Measurements from ENCODE around the gene WDR49.

The WDR49 gene

GRCh38 chr3:167675848-167676247, 22.1 kb upstream of the WDR49 start:
- TF ChIP-seq CTCF (IDR thresholded peaks at IDR 0.05; ENCODE audit: insufficient read depth, missing control alignments) = no peak
- no peak for DNase-seq (ENCODE audit: insufficient read length, low spot score)
- no peak for FAIRE-seq

GRCh38 chr3:167673221-167673620, 19.5 kb upstream of the WDR49 start:
- FAIRE-seq (no peak), DNase-seq (ENCODE audit: insufficient read length, low spot score) (no peak)
- TF ChIP-seq CTCF (IDR thresholded peaks at IDR 0.05; ENCODE audit: insufficient read depth, missing control alignments) = no peak

- TF ChIP-seq CTCF (IDR thresholded peaks at IDR 0.05; ENCODE audit: insufficient read depth, missing control alignments) = no peak
- no peak for FAIRE-seq
- DNase-seq (ENCODE audit: insufficient read length, low spot score) = no peak
Measured at GRCh38 chr3:167671878-167672427, 18.2 kb upstream of the WDR49 start.

GRCh38 chr3:167669699-167670098, 16.0 kb upstream of the WDR49 start:
- TF ChIP-seq CTCF (IDR thresholded peaks at IDR 0.05; ENCODE audit: insufficient read depth, missing control alignments) = no peak
- DNase-seq (ENCODE audit: insufficient read length, low spot score) (no peak), FAIRE-seq (no peak)

GRCh38 chr3:167668651-167669050, 14.9 kb upstream of the WDR49 start:
- no peak for FAIRE-seq
- TF ChIP-seq CTCF (IDR thresholded peaks at IDR 0.05; ENCODE audit: insufficient read depth, missing control alignments) = no peak
- no peak for DNase-seq (ENCODE audit: insufficient read length, low spot score)

- TF ChIP-seq CTCF (IDR thresholded peaks at IDR 0.05; ENCODE audit: insufficient read depth, missing control alignments) = no peak
- DNase-seq (ENCODE audit: insufficient read length, low spot score) (no peak), FAIRE-seq (no peak)
Measured at GRCh38 chr3:167666563-167666962, 12.8 kb upstream of the WDR49 start.

GRCh38 chr3:167662919-167663400, 9.2 kb upstream of the WDR49 start:
- no peak for TF ChIP-seq CTCF (IDR thresholded peaks at IDR 0.05; ENCODE audit: insufficient read depth, missing control alignments)
- DNase-seq (ENCODE audit: insufficient read length, low spot score) (no peak), FAIRE-seq (no peak)

Data from D721Med (cell line).